Liver (tissue), 9 donors: Measurements from ENCODE around the gene SLC39A3. TPM values are rescaled to one million over a fixed set of nuclear protein-coding genes. Genes with fewer than 3 reads are reported as not detected.
A peak's percentile ranks its signal among the peaks of the same experiment; 100 is the strongest.

Experiments used
- DNase-seq: peaks from one replicate; pipeline ENCODE4 v3.0.0-alpha.2; 2017; ENCODE audit warnings: low spot score
- H3K27ac ChIP-seq, 2 donors: one replicate each; pipeline ENCODE4 v1.7.0; 2013; ENCODE audit warnings: inconsistent platforms in 2 of 2, low read length in 2 of 2, control low read depth in 1 of 2, low read depth in 1 of 2, mild to moderate bottlenecking in 1 of 2
- H3K27me3 ChIP-seq, 4 donors: one replicate each; pipeline versions ENCODE4 v1.6.1 to v1.7.0; 2013; ENCODE audit warnings: low read length in 3 of 4, inconsistent platforms in 1 of 4, mild to moderate bottlenecking in 1 of 4, moderate library complexity in 1 of 4; ENCODE audit not compliant: control insufficient read depth in 4 of 4, insufficient read depth in 4 of 4
- H3K36me3 ChIP-seq, 4 donors: one replicate each; pipeline versions ENCODE4 v1.6.1 to v1.7.0; 2013; ENCODE audit warnings: low read length in 3 of 4, mild to moderate bottlenecking in 3 of 4, low read depth in 1 of 4, moderate library complexity in 1 of 4; ENCODE audit not compliant: control insufficient read depth in 4 of 4, insufficient read depth in 3 of 4
- H3K4me1 ChIP-seq, 4 donors: one replicate each; pipeline versions ENCODE4 v1.6.1 to v1.7.0; 2013; ENCODE audit warnings: low read length in 3 of 4, mild to moderate bottlenecking in 3 of 4, moderate library complexity in 1 of 4; ENCODE audit not compliant: control insufficient read depth in 4 of 4, insufficient read depth in 4 of 4
- H3K4me3 ChIP-seq, 3 donors: one replicate each; pipeline versions ENCODE4 v1.6.1 to v1.7.0; 2013; ENCODE audit warnings: low read length in 3 of 3, control low read depth in 1 of 3, low read depth in 1 of 3, mild to moderate bottlenecking in 1 of 3
- H3K9ac ChIP-seq, 2 donors: one replicate each; pipeline ENCODE4 v1.7.0; 2013; ENCODE audit warnings: low read length in 2 of 2, mild to moderate bottlenecking in 2 of 2, moderate library complexity in 2 of 2, control low read depth in 1 of 2, low read depth in 1 of 2
- H3K9me3 ChIP-seq, 4 donors: one replicate each; pipeline versions ENCODE4 v1.6.1 to v1.7.0; 2013; ENCODE audit warnings: low read length in 3 of 4; ENCODE audit not compliant: control insufficient read depth in 4 of 4
- ATF3 ChIP-seq: IDR thresholded peaks from 2 replicates; pipeline ENCODE4 v1.6.1; 2016; ENCODE audit warnings: antibody characterized with exemption
- CTCF ChIP-seq: fragments of 150-350 bp; IDR thresholded peaks from 2 replicates; pipeline ENCODE4 v1.5.1; 2017; ENCODE audit warnings: improper control_type of control experiment, low read depth, low read length; ENCODE audit not compliant: missing input control
- EGR1 ChIP-seq, 2 donors: IDR thresholded peaks; 2 replicates each; pipeline ENCODE4 v1.6.1; 2016 to 2018; ENCODE audit warnings: antibody characterized with exemption in 2 of 2, low read depth in 2 of 2
- FOXA1 ChIP-seq: IDR thresholded peaks from 2 replicates; pipeline ENCODE4 v1.6.1; 2016; ENCODE audit warnings: antibody characterized with exemption
- FOXA2 ChIP-seq: IDR thresholded peaks from 2 replicates; pipeline ENCODE4 v1.6.1; 2016; ENCODE audit warnings: antibody characterized with exemption
- HNF4A ChIP-seq, 2 donors: conservative IDR thresholded peaks; 2 replicates each; pipeline ENCODE4 v1.6.1; 2016; ENCODE audit warnings: antibody characterized with exemption in 2 of 2, mild to moderate bottlenecking in 2 of 2
- HNF4G ChIP-seq: IDR thresholded peaks from 2 replicates; pipeline ENCODE4 v1.6.1; 2016; ENCODE audit warnings: antibody characterized with exemption
- NR2F2 ChIP-seq: IDR thresholded peaks from 2 replicates; pipeline ENCODE4 v1.6.1; 2016; ENCODE audit warnings: antibody characterized with exemption
- RAD21 ChIP-seq, 2 donors: IDR thresholded peaks; 2 replicates each; pipeline ENCODE4 v1.6.1; 2016; ENCODE audit warnings: antibody characterized with exemption in 2 of 2, mild to moderate bottlenecking in 2 of 2
- REST ChIP-seq: IDR thresholded peaks from 2 replicates; pipeline ENCODE4 v1.6.1; 2016; ENCODE audit warnings: antibody characterized with exemption, mild to moderate bottlenecking
- RXRA ChIP-seq, 2 donors: IDR thresholded peaks; 2 replicates each; pipeline ENCODE4 v1.6.1; 2017 to 2018; ENCODE audit warnings: antibody characterized with exemption in 2 of 2, mild to moderate bottlenecking in 1 of 2
- SP1 ChIP-seq: IDR thresholded peaks from 2 replicates; pipeline ENCODE4 v1.6.1; 2018; ENCODE audit warnings: antibody characterized with exemption, mild to moderate bottlenecking
- TAF1 ChIP-seq: conservative IDR thresholded peaks from 2 replicates; pipeline ENCODE4 v1.6.1; 2016; ENCODE audit warnings: antibody characterized with exemption, mild to moderate bottlenecking
- ZBTB33 ChIP-seq: IDR thresholded peaks from 2 replicates; pipeline ENCODE4 v1.6.1; 2016; ENCODE audit warnings: antibody characterized with exemption
- WGBS: extraction: QIAGEN DNeasy Blood & Tissue Kit; methylation state at CpG from one replicate; pipeline ENCODE4 v1.1.7; 2013; 5-methylcytosine and 5-hydroxymethylcytosine counted together
- polyA plus RNA-seq, 2 donors: library from polyadenylated mRNA; stranded (reverse) in 1 of 2; unstranded in 1 of 2; fragments of 200-250 nt in 1 of 2; fragments of >200 nt in 1 of 2; fragmentation: Nextera tagmentation in 1 of 2; extraction: Ambion mirVana in 1 of 2; gene quantifications; one replicate each; pipeline versions ENCODE4 v1.2.1 to v1.2.3, GENCODE V29; 2013 to 2015
- total RNA-seq, 2 donors: library from RNA; depleted of rRNA; stranded (reverse); fragments of >200 nt; gene quantifications; one replicate each; pipeline ENCODE4 v1.2.3, GENCODE V29; 2014
- donor health status: healthy.
- donor health status: healthy.
- donor health status: healthy.
- donor health status: healthy.
- donor health status: healthy.

Gene SLC39A3
- total and polyA plus RNA-seq, 4 donors: 19.8 to 29.0 (median 24.2) TPM

- 91% methylated on average over 19 of the region's 19 CpGs for WGBS
- no peak for DNase-seq
- no peak for TF ChIP-seq HNF4G
- no peak for TF ChIP-seq FOXA2
- TF ChIP-seq TAF1: no peak
- TF ChIP-seq CTCF: no peak
- no peak for TF ChIP-seq SP1
- no peak for TF ChIP-seq HNF4A (conservative IDR thresholded peaks at IDR 0.05)
- no peak for TF ChIP-seq FOXA1
- no peak for TF ChIP-seq NR2F2
- TF ChIP-seq REST: no peak
- TF ChIP-seq RAD21 (IDR thresholded peaks at IDR 0.05): no peak
- no peak for TF ChIP-seq ZBTB33
- no peak for TF ChIP-seq RXRA (IDR thresholded peaks at IDR 0.05)
- TF ChIP-seq EGR1 (IDR thresholded peaks at IDR 0.05; ENCODE audit: low read depth in 2 of 2): no peak
- TF ChIP-seq ATF3: no peak
Observed at GRCh38 chr19:2716275-2716650, 23.6 kb downstream of the SLC39A3 start.

GRCh38 chr19:2715470-2716274, 24.1 kb downstream of the SLC39A3 start:
- H3K4me1 ChIP-seq: peaks cover 0 to 3% (median 2%) of the 10 kb centered on the region in 4 donors
- no peak overlapping the region for H3K27ac ChIP-seq
- H3K36me3 ChIP-seq: no peaks in the 10 kb centered on the region
- no peak for TF ChIP-seq FOXA1
- no peak for TF ChIP-seq FOXA2
- no peak for TF ChIP-seq ATF3
- H3K9ac ChIP-seq: no peak overlapping the region
- H3K4me3 ChIP-seq: peak overlapping the region in 1 of 3 donors; percentile 12
- peaks cover 3 to 14% (median 6%) of the 10 kb centered on the region in 4 donors for H3K9me3 ChIP-seq
- WGBS: 89% methylated on average over 12 of the region's 12 CpGs
- DNase-seq: no peak
- peaks cover 0 to 3% (median under 1%) of the 10 kb centered on the region in 4 donors for H3K27me3 ChIP-seq

More at GRCh38 chr19:2716275-2716650, 23.6 kb downstream of the SLC39A3 start:
- Histone ChIP-seq H3K36me3 (no peaks in the 10 kb centered on the region), H3K4me3 (no peak overlapping the region), H3K27ac (no peak overlapping the region), H3K9me3 (peaks cover 3 to 14% (median 6%) of the 10 kb centered on the region in 4 donors), H3K9ac (no peak overlapping the region), H3K27me3 (peaks cover 0 to 3% (median 1%) of the 10 kb centered on the region in 4 donors), H3K4me1 (peaks cover 0 to 6% (median 3%) of the 10 kb centered on the region in 4 donors)
